K562 (cell line): ENCODE results near the gene SLC37A2. TPM values are rescaled to one million over a fixed set of nuclear protein-coding genes. Genes with fewer than 3 reads are reported as not detected.

Source experiments
- ATAC-seq: fragments of 200-7000 bp; cut with Tn5 transposase; 3 replicates; pipeline ENCODE4 v1.9.1; 2020; ENCODE audit warnings: moderate library complexity
- BruUV-seq: library from RNA; stranded (reverse); fragments of 400-500 nt; replicated peaks from 2 replicates; lab custom pipeline; 2021; lab: Mats Ljungman, UMichigan
- CTCF ChIA-PET: fragments of 300-600 bp; formaldehyde crosslinking; extraction: SDS; loops from one replicate; lab custom pipeline; 2021; ENCODE audit warnings: low intra/inter-chr PET ratio; lab: Yijun Ruan, JAX
- POLR2A ChIA-PET: fragments of 300-600, 350-650 bp; sonication (Branson Sonifier 250); formaldehyde crosslinking; extraction: SDS; loops from one replicate; lab custom pipeline; 2021; ENCODE audit warnings: antibody characterized with exemption, inconsistent platforms; lab: Yijun Ruan, JAX
- DNase-seq, 4 experiments: peaks; one replicate each; pipeline versions ENCODE4 v3.0.0 to v3.0.0-alpha.2; 2011 to 2018; ENCODE audit warnings: low spot score in 3 of 4, mixed read lengths in 3 of 4; ENCODE audit errors: extremely low read depth in 1 of 4
- FAIRE-seq: peaks from 2 replicates; lab custom pipeline; 2011; peaks lifted over from hg19 to GRCh38; lab: Jason Lieb, UNC
- H2AFZ ChIP-seq: 2 replicates; pipeline ENCODE4 v1.6.0; 2011; ENCODE audit warnings: low read depth, low read length, control low read depth, inconsistent platforms
- H3K27ac ChIP-seq: fragments of 200-600 bp; 3 replicates; pipeline ENCODE4 v1.8.0; 2011; ENCODE audit warnings: low read depth, mild to moderate bottlenecking, control low read depth, inconsistent platforms, low read length, moderate library complexity, mixed read lengths; ENCODE audit errors: extremely low read depth
- H3K27me3 ChIP-seq, 2 experiments: fragments of 300-600 bp in 1 of 2; 2 replicates in 1 of 2; 3 replicates in 1 of 2; pipeline versions ENCODE4 v1.6.0 to v1.8.0; 2011; ENCODE audit warnings: inconsistent platforms in 2 of 2, low read length in 2 of 2, mild to moderate bottlenecking in 1 of 2, mixed read lengths in 1 of 2, moderate library complexity in 1 of 2; ENCODE audit not compliant: control insufficient read depth in 2 of 2, insufficient read depth in 2 of 2
- H3K36me3 ChIP-seq: fragments of 300-600 bp; 3 replicates; pipeline ENCODE4 v1.8.0; 2011; ENCODE audit warnings: mild to moderate bottlenecking, low read length, inconsistent platforms; ENCODE audit not compliant: control insufficient read depth, insufficient read depth
- H3K4me1 ChIP-seq, 2 experiments: fragments of 200-600 bp in 1 of 2; replicated peaks in 1 of 2; 2 replicates in 1 of 2; 3 replicates in 1 of 2; pipeline versions ENCODE4 v1.5.1 to v1.8.0; 2011; ENCODE audit warnings: inconsistent platforms in 2 of 2, low read length in 2 of 2, mild to moderate bottlenecking in 1 of 2, mixed read lengths in 1 of 2, moderate library complexity in 1 of 2; ENCODE audit not compliant: control insufficient read depth in 2 of 2, insufficient read depth in 2 of 2
- H3K4me2 ChIP-seq: 2 replicates; pipeline ENCODE4 v1.6.1; 2011; ENCODE audit warnings: low read length, control low read depth, inconsistent platforms, mixed read lengths; ENCODE audit not compliant: insufficient read depth
- H3K4me3 ChIP-seq: fragments of 200-600 bp; sonication (generic), shearing (Covaris generic); 2 replicates; pipeline ENCODE4 v1.5.1; 2016; ENCODE audit warnings: control low read depth, inconsistent platforms
- H3K79me2 ChIP-seq: fragments of 200-600 bp; 3 replicates; pipeline ENCODE4 v1.8.0; 2011; ENCODE audit warnings: low read length, inconsistent platforms; ENCODE audit not compliant: control insufficient read depth, insufficient read depth
- H3K9ac ChIP-seq, 2 experiments: 2 replicates each; pipeline versions ENCODE4 v1.6.0 to v1.6.1; 2011; ENCODE audit warnings: low read depth in 2 of 2, low read length in 2 of 2, control low read depth in 1 of 2, inconsistent platforms in 1 of 2, mild to moderate bottlenecking in 1 of 2, mixed read lengths in 1 of 2; ENCODE audit not compliant: insufficient read depth in 1 of 2
- H3K9me1 ChIP-seq: one replicate; pipeline ENCODE4 v1.6.0; 2011; ENCODE audit warnings: inconsistent platforms, mild to moderate bottlenecking, low read length, moderate library complexity; ENCODE audit not compliant: control insufficient read depth, insufficient read depth
- H3K9me3 ChIP-seq: replicated peaks from 2 replicates; pipeline ENCODE4 v1.5.1; 2011; ENCODE audit warnings: low read depth, low read length, inconsistent platforms; ENCODE audit not compliant: control insufficient read depth, insufficient read depth
- H4K20me1 ChIP-seq: replicated peaks from 2 replicates; pipeline ENCODE4 v1.6.1; 2011; ENCODE audit warnings: low read length, inconsistent platforms, mixed read lengths; ENCODE audit not compliant: control insufficient read depth, insufficient read depth
- BRD9 ChIP-seq: fragments of 450-650 bp; IDR thresholded peaks from 2 replicates; pipeline ENCODE4 v1.6.1; 2018; ENCODE audit warnings: low read depth; ENCODE audit not compliant: partially characterized antibody
- CREBBP ChIP-seq: IDR thresholded peaks from one replicate; pipeline ENCODE4 v1.6.1; 2012; ENCODE audit warnings: low read depth, mild to moderate bottlenecking, control low read depth, inconsistent platforms, low read length
- EHMT2 ChIP-seq: fragments of 450-650 bp; IDR thresholded peaks from 2 replicates; pipeline ENCODE4 v1.6.1; 2018; ENCODE audit warnings: antibody characterized with exemption
- FOS ChIP-seq: IDR thresholded peaks from 3 replicates; pipeline ENCODE4 v1.6.1; 2011; ENCODE audit not compliant: insufficient read length; ENCODE audit errors: extremely low read depth
- FOXK1 ChIP-seq: sonication (generic); formaldehyde crosslinking; IDR thresholded peaks from 2 replicates; pipeline ENCODE4 v1.8.0; 2022; ENCODE audit warnings: missing genetic modification reagents, mild to moderate bottlenecking, borderline replicate concordance
- NONO ChIP-seq, 2 experiments: fragments of 200-400 bp in 1 of 2; fragments of 450-650 bp in 1 of 2; formaldehyde crosslinking in 1 of 2; IDR thresholded peaks; 2 replicates each; pipeline ENCODE4 v1.6.1; 2017; ENCODE audit warnings: low read depth in 2 of 2, mild to moderate bottlenecking in 2 of 2, moderate library complexity in 2 of 2, low read length in 1 of 2
- PREB ChIP-seq: sonication (generic); formaldehyde crosslinking; IDR thresholded peaks from 2 replicates; pipeline ENCODE4 v1.8.1; 2023; ENCODE audit warnings: mild to moderate bottlenecking, missing genetic modification reagents
- SIN3A ChIP-seq, 2 experiments: fragments of 150-350 bp in 1 of 2; IDR thresholded peaks; 2 replicates each; pipeline ENCODE4 v1.6.1; 2011 to 2016; ENCODE audit warnings: borderline replicate concordance in 2 of 2, low read depth in 2 of 2, low read length in 2 of 2, mild to moderate bottlenecking in 2 of 2, moderate library complexity in 2 of 2; ENCODE audit not compliant: control insufficient read depth in 1 of 2
- TBP ChIP-seq: optimal IDR thresholded peaks from 2 replicates; pipeline ENCODE3; 2011; ENCODE audit warnings: low read depth, low read length, improper control_type of control experiment
- THRAP3 ChIP-seq: fragments of 450-650 bp; IDR thresholded peaks from 2 replicates; pipeline ENCODE4 v1.6.1; 2016; ENCODE audit warnings: mild to moderate bottlenecking, inconsistent platforms, borderline replicate concordance
- ZBTB5 ChIP-seq: fragments of 450-650 bp; IDR thresholded peaks from 2 replicates; pipeline ENCODE4 v1.6.1; 2017; ENCODE audit warnings: antibody characterized with exemption
- ZFP1 ChIP-seq: fragments of 450-650 bp; formaldehyde crosslinking; IDR thresholded peaks from 2 replicates; pipeline ENCODE4 v1.4.0; 2020; ENCODE audit warnings: mild to moderate bottlenecking, mixed read lengths
- ZNF311 ChIP-seq: fragments of 250-450 bp; sonication (Bioruptor Pico); IDR thresholded peaks from 2 replicates; pipeline ENCODE4 v1.4.0; 2020; ENCODE audit warnings: mild to moderate bottlenecking, moderate library complexity
- ZNF384 ChIP-seq: IDR thresholded peaks from 2 replicates; pipeline ENCODE4 v1.6.1; 2012; ENCODE audit warnings: low read depth, low read length, improper control_type of control experiment
- ZNF639 ChIP-seq, 2 experiments: fragments of 200-800 bp in 1 of 2; sonication (Bioruptor generic) in 1 of 2; sonication (generic) in 1 of 2; formaldehyde crosslinking in 1 of 2; IDR thresholded peaks in 1 of 2; conservative IDR thresholded peaks in 1 of 2; 2 replicates each; pipeline versions ENCODE4 v1.5.0 to v1.6.1; 2016 to 2020; ENCODE audit warnings: missing compliant biosample characterization in 1 of 2, missing genetic modification characterization in 1 of 2, missing genetic modification reagents in 1 of 2
- WGBS: fragments of 100-300 bp; shearing (Covaris generic); methylation state at CpG from one replicate; pipeline ENCODE4 v1.1.6; 2016; ENCODE audit warnings: low coverage, mixed read lengths; ENCODE audit not compliant: insufficient coverage; ENCODE audit errors: missing lambda C conversion rate; 5-methylcytosine and 5-hydroxymethylcytosine counted together
- in situ Hi-C: fragments of 300-500 bp; cut with MboI; formaldehyde crosslinking; loops from 4 replicates; pipeline ENCODE4 v1.15.0; 2018; ENCODE audit warnings: inconsistent platforms, mixed read lengths
- intact Hi-C: fragments of 100-400 bp; cut with micrococcal nuclease; formaldehyde crosslinking; loops from 2 replicates; pipeline ENCODE4 v1.14.2; 2022
- polyA plus RNA-seq, 8 experiments: library from polyadenylated mRNA; depleted of rRNA in 4 of 8; stranded (reverse) in 5 of 8; unstranded in 3 of 8; fragments of >200 nt; fragmentation: Nextera tagmentation in 2 of 8; fragmentation: Illumina TruSeq in 1 of 8; extraction: Ambion mirVana in 2 of 8; extraction: Trizol in 1 of 8; gene quantifications; 2 replicates each; pipeline versions ENCODE4 v1.2.1 to v1.2.3, GENCODE V29; 2011 to 2014; ENCODE audit warnings: inconsistent platforms in 1 of 8, missing spikeins in 1 of 8
- total RNA-seq, 7 experiments: library from RNA; depleted of rRNA in 6 of 7; stranded (reverse); fragments of >200 nt in 6 of 7; fragmentation: Illumina TruSeq in 2 of 7; extraction: Trizol in 2 of 7; gene quantifications; 2 replicates each; pipeline versions ENCODE4 v1.2.1 to v1.2.3, GENCODE V29; 2011 to 2021; ENCODE audit warnings: low replicate concordance in 1 of 7

Gene SLC37A2
- total and polyA plus RNA-seq, 9 of the 15 experiments (the other 6 are each of a cell fraction or from before 2014, with no cell fraction given), result 0.01 to 1.2 (median 0.52) TPM

- TF ChIP-seq ZNF639 (CRISPR knock-in tag; conservative IDR thresholded peaks at IDR 0.05 in 1 of 2, IDR thresholded peaks at IDR 0.05 in 1 of 2) (0 out of 4 replicates have a peak, but pooled peaks of 1 of the 2 experiments have one; percentile 39), PREB (CRISPR knock-in tag) (no peak), ZNF384 (peak; percentile 85)
Observed at GRCh38 chr11:125074511-125075241, 11.6 kb downstream of the SLC37A2 start (continued).

- 58% methylated on average over 7 of the region's 7 CpGs for WGBS
- CTCF ChIA-PET, result interaction anchor here (0.7 kb wide), 2 partner anchors 9 to 278 kb away, joined by 3 read pairs; no protein-coding TSS in a partner anchor
- no peak for TF ChIP-seq NONO (IDR thresholded peaks at IDR 0.05; ENCODE audit: low read depth in 2 of 2, low read length in 1 of 2)
- no peak for TF ChIP-seq FOXK1 (CRISPR knock-in tag)
- TF ChIP-seq SIN3A (IDR thresholded peaks at IDR 0.05; ENCODE audit: borderline replicate concordance in 2 of 2, control insufficient read depth in 1 of 2, low read depth in 2 of 2, low read length in 2 of 2), result no peak
- no peak for TF ChIP-seq FOS
- no peak for TF ChIP-seq THRAP3
- TF ChIP-seq TBP, result no peak
- no peak for TF ChIP-seq ZBTB5
- TF ChIP-seq BRD9, result no peak
- no peak for TF ChIP-seq EHMT2
- TF ChIP-seq ZFP1 (CRISPR knock-in tag), result no peak
- TF ChIP-seq CREBBP, result no peak
- TF ChIP-seq ZNF311 (CRISPR knock-in tag), result no peak
Observed at GRCh38 chr11:125075242-125075625, 12.1 kb downstream of the SLC37A2 start.

More at GRCh38 chr11:125075242-125075625, 12.1 kb downstream of the SLC37A2 start:
- intact Hi-C loops (no loop called here), in situ Hi-C loops (no loop called here)
- H3K9ac ChIP-seq, result peak overlapping the region; percentile 39 to 66; a peak in 3 of 4 replicates
- no peak overlapping the region for H3K4me3 ChIP-seq
- no peaks in the 10 kb centered on the region for H4K20me1 ChIP-seq
- no peaks in the 10 kb centered on the region for H3K9me3 ChIP-seq
- FAIRE-seq (no peak), ATAC-seq (no peak), DNase-seq (no peak)
- no peaks in the 10 kb centered on the region for H3K36me3 ChIP-seq
- peaks cover 5% of the 10 kb centered on the region for H3K9me1 ChIP-seq
- POLR2A ChIA-PET, result interaction anchor here (0.8 to 1.0 kb wide), 2 partner anchors 8 to 9 kb away, joined by 4 to 5 read pairs; no protein-coding TSS in a partner anchor
- H3K79me2 ChIP-seq, result no peaks in the 10 kb centered on the region
- peak overlapping the region; percentile 88 for H2AFZ ChIP-seq
- H3K27ac ChIP-seq, result peak overlapping the region; percentile 62
- BruUV-seq, result no TSS peak
- H3K4me2 ChIP-seq, result peak overlapping the region; percentile 64; the same call in 1 of the 2 replicates
- H3K4me1 ChIP-seq, result peaks cover 51 to 57% of the 10 kb centered on the region in 2 experiments
- no peaks in the 10 kb centered on the region for H3K27me3 ChIP-seq
